ENCODE measurements around the gene GK.

Gene GK
- long read RNA-seq, transcript GK-203 (20 exons, 3,707 nt) = major isoform, 63 of 119 reads
- long read RNA-seq, transcript GK-204 (19 exons, 2,063 nt) = minor isoform, 16 of 119 reads
- long read RNA-seq, partial matches to known transcripts = 8 of 119 reads
- long read RNA-seq, other reads (novel, unspliced or antisense) = 32 of 119 reads

DNA sequence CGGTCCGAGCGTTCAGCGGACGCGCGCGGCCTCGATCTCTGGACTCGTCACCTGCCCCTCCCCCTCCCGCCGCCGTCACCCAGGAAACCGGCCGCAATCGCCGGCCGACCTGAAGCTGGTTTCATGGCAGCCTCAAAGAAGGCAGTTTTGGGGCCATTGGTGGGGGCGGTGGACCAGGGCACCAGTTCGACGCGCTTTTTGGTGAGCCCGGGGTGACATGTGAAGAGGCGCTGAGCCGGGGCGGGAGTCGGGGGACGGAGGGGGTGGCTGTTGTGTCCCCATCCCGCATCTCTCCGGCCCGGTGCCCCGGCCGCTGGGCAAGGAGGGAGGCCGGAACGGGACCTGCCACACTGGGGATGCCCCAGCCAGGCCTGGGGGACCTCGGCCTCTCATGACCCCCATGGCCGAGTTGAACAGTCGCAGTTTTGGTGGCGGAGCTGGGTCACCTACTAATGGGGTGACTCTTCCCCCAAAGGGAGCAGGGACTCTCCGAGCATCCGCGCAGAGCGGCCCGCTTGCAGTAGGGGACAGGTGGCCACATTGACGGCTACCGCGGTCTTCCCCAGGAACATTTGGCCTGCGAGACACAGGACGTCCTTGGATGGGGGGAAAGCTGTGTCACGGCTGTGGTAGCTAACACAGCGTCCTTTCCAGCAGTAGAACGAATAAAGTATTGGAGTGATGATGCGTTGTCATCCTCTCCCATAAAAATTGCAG is at the start of gene GK:
Gene GK (plus strand): TSS at position 9 of the 717 bp plus-strand sequence. CDS start 115 bp downstream, at position 124.
- DNase-seq (ENCODE audit: low read depth in 1 of 2, low spot score in 1 of 2) = no peak
- TF ChIP-seq SPI1 (IDR thresholded peaks at IDR 0.05; ENCODE audit: borderline replicate concordance, low read depth) = no peak
- TF ChIP-seq, protein P1, sequence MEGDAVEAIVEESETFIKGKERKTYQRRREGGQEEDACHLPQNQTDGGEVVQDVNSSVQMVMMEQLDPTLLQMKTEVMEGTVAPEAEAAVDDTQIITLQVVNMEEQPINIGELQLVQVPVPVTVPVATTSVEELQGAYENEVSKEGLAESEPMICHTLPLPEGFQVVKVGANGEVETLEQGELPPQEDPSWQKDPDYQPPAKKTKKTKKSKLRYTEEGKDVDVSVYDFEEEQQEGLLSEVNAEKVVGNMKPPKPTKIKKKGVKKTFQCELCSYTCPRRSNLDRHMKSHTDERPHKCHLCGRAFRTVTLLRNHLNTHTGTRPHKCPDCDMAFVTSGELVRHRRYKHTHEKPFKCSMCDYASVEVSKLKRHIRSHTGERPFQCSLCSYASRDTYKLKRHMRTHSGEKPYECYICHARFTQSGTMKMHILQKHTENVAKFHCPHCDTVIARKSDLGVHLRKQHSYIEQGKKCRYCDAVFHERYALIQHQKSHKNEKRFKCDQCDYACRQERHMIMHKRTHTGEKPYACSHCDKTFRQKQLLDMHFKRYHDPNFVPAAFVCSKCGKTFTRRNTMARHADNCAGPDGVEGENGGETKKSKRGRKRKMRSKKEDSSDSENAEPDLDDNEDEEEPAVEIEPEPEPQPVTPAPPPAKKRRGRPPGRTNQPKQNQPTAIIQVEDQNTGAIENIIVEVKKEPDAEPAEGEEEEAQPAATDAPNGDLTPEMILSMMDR (IDR thresholded peaks at IDR 0.05; ENCODE audit: insufficient read depth, low read length) = no peak
- TF ChIP-seq, protein P2, sequence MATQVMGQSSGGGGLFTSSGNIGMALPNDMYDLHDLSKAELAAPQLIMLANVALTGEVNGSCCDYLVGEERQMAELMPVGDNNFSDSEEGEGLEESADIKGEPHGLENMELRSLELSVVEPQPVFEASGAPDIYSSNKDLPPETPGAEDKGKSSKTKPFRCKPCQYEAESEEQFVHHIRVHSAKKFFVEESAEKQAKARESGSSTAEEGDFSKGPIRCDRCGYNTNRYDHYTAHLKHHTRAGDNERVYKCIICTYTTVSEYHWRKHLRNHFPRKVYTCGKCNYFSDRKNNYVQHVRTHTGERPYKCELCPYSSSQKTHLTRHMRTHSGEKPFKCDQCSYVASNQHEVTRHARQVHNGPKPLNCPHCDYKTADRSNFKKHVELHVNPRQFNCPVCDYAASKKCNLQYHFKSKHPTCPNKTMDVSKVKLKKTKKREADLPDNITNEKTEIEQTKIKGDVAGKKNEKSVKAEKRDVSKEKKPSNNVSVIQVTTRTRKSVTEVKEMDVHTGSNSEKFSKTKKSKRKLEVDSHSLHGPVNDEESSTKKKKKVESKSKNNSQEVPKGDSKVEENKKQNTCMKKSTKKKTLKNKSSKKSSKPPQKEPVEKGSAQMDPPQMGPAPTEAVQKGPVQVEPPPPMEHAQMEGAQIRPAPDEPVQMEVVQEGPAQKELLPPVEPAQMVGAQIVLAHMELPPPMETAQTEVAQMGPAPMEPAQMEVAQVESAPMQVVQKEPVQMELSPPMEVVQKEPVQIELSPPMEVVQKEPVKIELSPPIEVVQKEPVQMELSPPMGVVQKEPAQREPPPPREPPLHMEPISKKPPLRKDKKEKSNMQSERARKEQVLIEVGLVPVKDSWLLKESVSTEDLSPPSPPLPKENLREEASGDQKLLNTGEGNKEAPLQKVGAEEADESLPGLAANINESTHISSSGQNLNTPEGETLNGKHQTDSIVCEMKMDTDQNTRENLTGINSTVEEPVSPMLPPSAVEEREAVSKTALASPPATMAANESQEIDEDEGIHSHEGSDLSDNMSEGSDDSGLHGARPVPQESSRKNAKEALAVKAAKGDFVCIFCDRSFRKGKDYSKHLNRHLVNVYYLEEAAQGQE (IDR thresholded peaks at IDR 0.05; ENCODE audit: insufficient replicate concordance, low read depth) = no peak
- TF ChIP-seq GABPA (IDR thresholded peaks at IDR 0.05; ENCODE audit: low read depth) = no peak
- TF ChIP-seq POLR2AphosphoS5 (IDR thresholded peaks at IDR 0.05; ENCODE audit: low read depth) = no peak
- peak within 1 kb of the TSS; percentile 96 for H3K27ac ChIP-seq (replicated peaks)

DNA sequence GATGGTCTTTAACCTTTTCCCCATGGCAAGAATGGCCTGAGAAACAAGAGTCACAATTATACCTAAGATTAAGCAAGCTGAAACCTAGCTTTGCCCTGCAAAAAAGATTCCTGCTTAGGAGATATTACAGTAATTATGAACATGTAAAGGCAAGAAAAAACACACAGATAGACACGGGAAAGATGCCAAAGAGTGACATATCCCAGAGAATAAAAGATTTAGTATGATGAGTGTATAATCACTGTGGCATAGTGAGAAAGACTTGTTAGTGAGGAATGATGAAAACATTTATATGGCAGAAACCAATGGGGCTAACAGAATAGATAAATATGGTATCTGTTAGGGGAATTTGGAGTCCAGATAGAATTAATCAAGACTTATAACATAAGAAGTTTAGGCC is 46.1 kb upstream of the GK start:
- TF ChIP-seq POLR2AphosphoS5 (IDR thresholded peaks at IDR 0.05; ENCODE audit: low read depth) (no peak), SPI1 (IDR thresholded peaks at IDR 0.05; ENCODE audit: borderline replicate concordance, low read depth) (no peak)
- TF ChIP-seq, protein P1 (IDR thresholded peaks at IDR 0.05; ENCODE audit: insufficient read depth, low read length) = no peak
- TF ChIP-seq, protein P2 (IDR thresholded peaks at IDR 0.05; ENCODE audit: insufficient replicate concordance, low read depth) = no peak
- H3K27me3 ChIP-seq (ENCODE audit: insufficient read depth, poor library complexity, severe bottlenecking) = no peaks in the 10 kb centered on the region
- no peak for DNase-seq (ENCODE audit: low read depth in 1 of 2, low spot score in 1 of 2)
- H3K27ac ChIP-seq (replicated peaks) = no peak overlapping the region
- no peak overlapping the region for H3K4me3 ChIP-seq (replicated peaks; ENCODE audit: insufficient read depth, low read length)

More for the DNA sequence above, at the start of gene GK:
- Histone ChIP-seq H3K4me3 (replicated peaks; ENCODE audit: insufficient read depth, low read length) (peak within 1 kb of the TSS; percentile 78), H3K27me3 (ENCODE audit: insufficient read depth, poor library complexity, severe bottlenecking) (no peaks in the 10 kb centered on the region)

DNA sequence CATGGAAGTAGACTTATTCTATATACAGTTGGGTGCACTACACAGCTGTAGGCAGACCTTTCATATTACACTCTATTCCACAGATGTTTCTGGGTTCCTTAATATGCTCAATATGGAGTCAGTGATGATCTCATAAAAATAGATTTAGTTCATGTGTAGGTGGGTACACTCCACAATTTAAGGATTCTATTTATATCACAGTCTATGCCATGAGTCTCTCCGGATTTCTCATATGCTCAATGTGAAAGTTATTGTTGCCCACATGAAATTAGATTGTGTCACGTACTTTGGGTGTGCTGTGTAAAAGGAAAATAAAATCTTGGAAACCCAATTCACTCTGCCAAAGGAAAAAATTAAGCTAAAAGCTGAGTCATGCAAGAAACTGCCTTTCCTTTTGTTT is 43.2 kb upstream of the GK start:
- Histone ChIP-seq H3K27me3 (ENCODE audit: insufficient read depth, poor library complexity, severe bottlenecking) (no peaks in the 10 kb centered on the region), H3K27ac (replicated peaks) (no peak overlapping the region), H3K4me3 (replicated peaks; ENCODE audit: insufficient read depth, low read length) (no peak overlapping the region)
- no peak for TF ChIP-seq POLR2AphosphoS5 (IDR thresholded peaks at IDR 0.05; ENCODE audit: low read depth)
- TF ChIP-seq, protein P1 (IDR thresholded peaks at IDR 0.05; ENCODE audit: insufficient read depth, low read length) = no peak
- no peak for TF ChIP-seq GABPA (IDR thresholded peaks at IDR 0.05; ENCODE audit: low read depth)
- TF ChIP-seq, protein P2 (IDR thresholded peaks at IDR 0.05; ENCODE audit: insufficient replicate concordance, low read depth) = no peak
- TF ChIP-seq SPI1 (IDR thresholded peaks at IDR 0.05; ENCODE audit: borderline replicate concordance, low read depth) = no peak
- no peak for DNase-seq (ENCODE audit: low read depth in 1 of 2, low spot score in 1 of 2)
